IMR-90 (cell line): Measurements from ENCODE around the gene NUP93. TPM values are rescaled to one million over a fixed set of nuclear protein-coding genes. Genes with fewer than 3 reads are reported as not detected.

ENCODE experiments used
- ATAC-seq: fragments of 200-7000 bp; cut with Tn5 transposase; 2 replicates; pipeline ENCODE4 v1.9.1; 2020; ENCODE audit warnings: low read depth, mild to moderate bottlenecking, moderate library complexity
- BruUV-seq: library from RNA; stranded (reverse); fragments of 400-500 nt; replicated peaks from 2 replicates; lab custom pipeline; 2021; lab: Mats Ljungman, UMichigan
- CTCF ChIA-PET: fragments of 300-600 bp; formaldehyde crosslinking; extraction: SDS; loops from one replicate; lab custom pipeline; 2021; ENCODE audit warnings: antibody characterized with exemption; lab: Yijun Ruan, JAX
- POLR2A ChIA-PET: fragments of 300-600 bp; sonication (Branson Sonifier 250); formaldehyde crosslinking; loops from one replicate; lab custom pipeline; 2022; ENCODE audit warnings: antibody characterized with exemption; ENCODE audit not compliant: unreplicated experiment; lab: Charles Lee
- DNase-seq: peaks from one replicate; pipeline ENCODE4 v3.0.0; 2013
- H2AFZ ChIP-seq: replicated peaks from 2 replicates; pipeline ENCODE3; 2013; ENCODE audit warnings: low read length, mild to moderate bottlenecking; ENCODE audit not compliant: poor library complexity
- H2AK5ac ChIP-seq: 2 replicates; pipeline ENCODE4 v1.6.1; 2013; ENCODE audit warnings: low read depth, low read length, inconsistent platforms
- H2AK9ac ChIP-seq: replicated peaks from 2 replicates; pipeline ENCODE3; 2013; ENCODE audit warnings: mild to moderate bottlenecking, low read depth, low read length, moderate library complexity; ENCODE audit not compliant: poor library complexity
- H2BK120ac ChIP-seq: 2 replicates; pipeline ENCODE4 v1.6.1; 2013; ENCODE audit warnings: low read depth, low read length, inconsistent platforms
- H2BK15ac ChIP-seq: 3 replicates; pipeline ENCODE4 v1.6.1; 2013; ENCODE audit warnings: low read depth, low read length, inconsistent platforms
- H2BK20ac ChIP-seq: 2 replicates; pipeline ENCODE4 v1.6.1; 2013; ENCODE audit warnings: low read depth, mild to moderate bottlenecking, inconsistent platforms, low read length, moderate library complexity
- H2BK5ac ChIP-seq: 2 replicates; pipeline ENCODE4 v1.6.1; 2013; ENCODE audit warnings: mild to moderate bottlenecking, low read depth, low read length, inconsistent platforms; ENCODE audit not compliant: poor library complexity, severe bottlenecking
- H3K14ac ChIP-seq: replicated peaks from 2 replicates; pipeline ENCODE4 v1.6.1; 2013; ENCODE audit warnings: low read depth, low read length, inconsistent platforms
- H3K18ac ChIP-seq: 2 replicates; pipeline ENCODE4 v1.6.1; 2013; ENCODE audit warnings: low read depth, low read length, control low read depth
- H3K23ac ChIP-seq: 2 replicates; pipeline ENCODE4 v1.6.1; 2013; ENCODE audit warnings: low read depth, low read length, inconsistent platforms
- H3K27ac ChIP-seq: 2 replicates; pipeline ENCODE4 v1.5.1; 2013; ENCODE audit warnings: mild to moderate bottlenecking, control low read depth, low read length; ENCODE audit not compliant: insufficient read depth
- H3K27me3 ChIP-seq: 2 replicates; pipeline ENCODE4 v1.6.1; 2013; ENCODE audit warnings: low read length; ENCODE audit not compliant: control insufficient read depth, insufficient read depth
- H3K36me3 ChIP-seq: 2 replicates; pipeline ENCODE4 v1.6.1; 2013; ENCODE audit warnings: low read length, mixed read lengths; ENCODE audit not compliant: control insufficient read depth, insufficient read depth
- H3K4ac ChIP-seq: 2 replicates; pipeline ENCODE4 v1.6.1; 2013; ENCODE audit warnings: low read depth, low read length, inconsistent platforms
- H3K4me1 ChIP-seq: 2 replicates; pipeline ENCODE4 v1.6.1; 2013; ENCODE audit warnings: low read length, mixed read lengths; ENCODE audit not compliant: control insufficient read depth, insufficient read depth
- H3K4me2 ChIP-seq: 2 replicates; pipeline ENCODE4 v1.6.1; 2013; ENCODE audit warnings: low read depth, mild to moderate bottlenecking, control low read depth, low read length, moderate library complexity
- H3K4me3 ChIP-seq: 2 replicates; pipeline ENCODE4 v1.5.1; 2013; ENCODE audit warnings: low read depth, mild to moderate bottlenecking, control low read depth, low read length, moderate library complexity; ENCODE audit not compliant: insufficient read depth
- H3K56ac ChIP-seq: 2 replicates; pipeline ENCODE4 v1.6.1; 2013; ENCODE audit warnings: low read length, inconsistent platforms; ENCODE audit not compliant: insufficient read depth; ENCODE audit errors: extremely low read depth
- H3K79me1 ChIP-seq, 2 experiments: 2 replicates each; pipeline ENCODE4 v1.6.1; 2013; ENCODE audit warnings: low read length in 2 of 2, inconsistent platforms in 1 of 2, low read depth in 1 of 2
- H3K9ac ChIP-seq: 2 replicates; pipeline ENCODE4 v1.6.1; 2013; ENCODE audit warnings: low read depth, low read length, control low read depth
- H3K9me1 ChIP-seq: 2 replicates; pipeline ENCODE4 v1.6.1; 2013; ENCODE audit warnings: low read length, inconsistent platforms; ENCODE audit not compliant: insufficient read depth
- H3K9me3 ChIP-seq: 2 replicates; pipeline ENCODE4 v1.6.1; 2013; ENCODE audit warnings: low read length; ENCODE audit not compliant: control insufficient read depth, insufficient read depth
- H4K20me1 ChIP-seq: 2 replicates; pipeline ENCODE4 v1.6.1; 2013; ENCODE audit warnings: low read length, inconsistent platforms; ENCODE audit not compliant: insufficient read depth
- H4K5ac ChIP-seq: 2 replicates; pipeline ENCODE4 v1.6.1; 2013; ENCODE audit warnings: mild to moderate bottlenecking, low read depth, low read length, control low read depth
- H4K8ac ChIP-seq, 2 experiments: 2 replicates each; pipeline ENCODE4 v1.6.1; 2013; ENCODE audit warnings: low read depth in 2 of 2, low read length in 2 of 2, control low read depth in 1 of 2, inconsistent platforms in 1 of 2
- H4K91ac ChIP-seq: 2 replicates; pipeline ENCODE4 v1.6.1; 2013; ENCODE audit warnings: low read depth, low read length, inconsistent platforms; ENCODE audit not compliant: insufficient read depth
- CEBPB ChIP-seq: IDR thresholded peaks from 2 replicates; pipeline ENCODE4 v1.6.1; 2012; ENCODE audit warnings: low read depth, low read length, improper control_type of control experiment
- MAZ ChIP-seq: IDR thresholded peaks from 2 replicates; pipeline ENCODE4 v1.6.1; 2012; ENCODE audit warnings: low read depth, mild to moderate bottlenecking, low read length, improper control_type of control experiment, moderate library complexity, borderline replicate concordance
- NFE2L2 ChIP-seq: fragments of 150-350 bp; IDR thresholded peaks from 2 replicates; pipeline ENCODE4 v1.6.1; 2016; ENCODE audit warnings: low read depth, mild to moderate bottlenecking, low read length
- RAD21 ChIP-seq: IDR thresholded peaks from 2 replicates; pipeline ENCODE4 v1.6.1; 2012; ENCODE audit warnings: low read length, improper control_type of control experiment
- RCOR1 ChIP-seq: IDR thresholded peaks from 2 replicates; pipeline ENCODE4 v1.6.1; 2012; ENCODE audit warnings: mild to moderate bottlenecking, low read length, improper control_type of control experiment; ENCODE audit not compliant: insufficient replicate concordance
- RFX5 ChIP-seq: IDR thresholded peaks from 2 replicates; pipeline ENCODE4 v1.8.0; 2012; ENCODE audit warnings: low read depth, mild to moderate bottlenecking, low read length, moderate library complexity
- SMC3 ChIP-seq: fragments of 150-350 bp; IDR thresholded peaks from 2 replicates; pipeline ENCODE4 v1.6.1; 2016; ENCODE audit warnings: low read depth, mild to moderate bottlenecking, antibody characterized with exemption, low read length, moderate library complexity
- WGBS, 2 experiments: methylation state at CpG; one replicate each; pipeline versions ENCODE4 v1.1.5 to v1.1.7; 2013; ENCODE audit warnings: missing lambda C conversion rate in 2 of 2; ENCODE audit not compliant: insufficient read length in 1 of 2; ENCODE audit errors: extremely low coverage in 2 of 2; 5-methylcytosine and 5-hydroxymethylcytosine counted together
- dilution Hi-C: fragments of 300-500 bp; cut with HindIII; formaldehyde crosslinking; loops from one replicate; pipeline ENCODE4 v1.14.3; 2018; ENCODE audit warnings: low sequenced_read_pairs; ENCODE audit not compliant: unreplicated experiment
- in situ Hi-C: fragments of 300-500 bp; cut with MboI; formaldehyde crosslinking; loops from 3 replicates; pipeline ENCODE4 v1.14.3; 2019; ENCODE audit warnings: low sequenced_read_pairs, inconsistent platforms, mixed read lengths
- intact Hi-C: fragments of 100-400 bp; cut with micrococcal nuclease; formaldehyde crosslinking; loops from 2 replicates; pipeline ENCODE4 v1.10.0; 2022
- polyA plus RNA-seq, 3 experiments: library from polyadenylated mRNA; depleted of rRNA; stranded (reverse); fragments of >200 nt; gene quantifications; 2 replicates each; pipeline ENCODE4 v1.2.3, GENCODE V29; 2012; ENCODE audit warnings: low replicate concordance in 1 of 3
- total RNA-seq: library from RNA; depleted of rRNA; stranded (reverse); fragments of >200 nt; gene quantifications from 2 replicates; pipeline ENCODE4 v1.2.3, GENCODE V29; 2012
- TF ChIP-seq, protein P1 (sequence below): conservative IDR thresholded peaks from 2 replicates; pipeline ENCODE4 v1.5.1; 2012; ENCODE audit warnings: mild to moderate bottlenecking, low read depth, low read length, improper control_type of control experiment
- TF ChIP-seq, protein P2 (sequence below): fragments of 150-350 bp; IDR thresholded peaks from 2 replicates; pipeline ENCODE4 v1.6.1; 2017; ENCODE audit warnings: mild to moderate bottlenecking, antibody characterized with exemption, low read length, low read depth

NUP93 gene
- total and polyA plus RNA-seq, 2 of the 4 experiments (the other 2 are of a cell fraction), result 54.6 to 72.6 TPM

DNA sequence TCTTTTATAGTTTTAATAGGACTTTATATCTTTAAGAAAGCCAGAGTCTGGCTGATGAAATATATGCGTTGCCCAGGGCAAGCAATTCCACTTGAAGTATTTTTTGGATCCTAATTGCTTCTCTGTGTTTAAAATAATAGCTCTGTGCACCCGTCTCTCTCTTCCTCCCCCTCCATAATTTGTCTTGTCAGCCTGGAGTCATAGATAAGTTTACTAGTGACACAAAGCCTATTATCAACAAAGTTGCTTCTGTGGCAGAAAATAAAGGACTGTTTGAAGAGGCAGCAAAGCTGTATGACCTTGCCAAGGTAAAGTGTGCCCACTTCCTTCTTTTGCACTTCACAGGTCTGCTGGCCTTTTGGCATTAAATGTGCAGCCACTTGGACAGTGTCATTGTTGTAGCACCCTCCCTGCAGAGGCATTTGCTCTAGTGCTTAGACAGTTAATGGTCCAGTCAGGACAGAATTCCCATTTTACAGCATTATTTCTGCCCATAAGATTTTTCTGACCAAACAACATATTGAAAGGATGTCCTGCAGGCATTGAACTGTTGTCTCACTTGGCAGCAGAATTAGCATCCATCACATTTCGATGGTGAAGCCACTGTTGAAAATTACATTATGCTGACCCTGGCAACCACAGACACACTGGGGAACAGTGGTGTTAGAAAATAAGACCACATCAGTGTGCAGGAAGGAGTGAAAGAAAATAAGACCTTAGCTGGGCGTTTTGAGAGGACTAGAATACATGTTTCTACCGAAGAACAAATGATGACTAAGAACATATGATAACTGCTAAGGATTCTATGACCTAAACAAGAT is 106.7 kb downstream of the NUP93 start:
- H3K23ac ChIP-seq, result peak overlapping the region; percentile 33; the same call in 1 of the 2 replicates

More for the DNA sequence above, 106.7 kb downstream of the NUP93 start:
- no CpG with 5 or more reads among the region's 5 CpGs for WGBS, 2 experiments
- ATAC-seq, result no peak
- Histone ChIP-seq H4K20me1 (no peaks in the 10 kb centered on the region), H3K79me1 (no peaks in the 10 kb centered on the region), H3K4me3 (no peak overlapping the region), H2BK5ac (no peak overlapping the region), H2BK20ac (no peak overlapping the region), H2AK9ac (no peak overlapping the region), H2AK5ac (no peak overlapping the region), H3K56ac (no peak overlapping the region), H3K4me1 (peaks cover 2% of the 10 kb centered on the region; the same call in 1 of the 2 replicates), H3K9ac (no peak overlapping the region), H3K9me1 (peaks cover 14% of the 10 kb centered on the region; the same call in 1 of the 2 replicates), H2BK120ac (no peak overlapping the region; the same call in 1 of the 2 replicates), H3K14ac (0 out of 2 replicates have a peak overlapping the region, but pooled peaks have one; percentile 15), H3K18ac (no peak overlapping the region), H2AFZ (no peak overlapping the region), H3K4ac (no peak overlapping the region), H3K9me3 (no peaks in the 10 kb centered on the region), H2BK15ac (no peak overlapping the region), H3K4me2 (no peak overlapping the region), H3K27me3 (no peaks in the 10 kb centered on the region), H4K5ac (no peak overlapping the region), H3K27ac (no peak overlapping the region), H4K91ac (no peak overlapping the region), H3K36me3 (peaks cover 35% of the 10 kb centered on the region), H4K8ac (no peak overlapping the region)
- TF ChIP-seq, protein P1, sequence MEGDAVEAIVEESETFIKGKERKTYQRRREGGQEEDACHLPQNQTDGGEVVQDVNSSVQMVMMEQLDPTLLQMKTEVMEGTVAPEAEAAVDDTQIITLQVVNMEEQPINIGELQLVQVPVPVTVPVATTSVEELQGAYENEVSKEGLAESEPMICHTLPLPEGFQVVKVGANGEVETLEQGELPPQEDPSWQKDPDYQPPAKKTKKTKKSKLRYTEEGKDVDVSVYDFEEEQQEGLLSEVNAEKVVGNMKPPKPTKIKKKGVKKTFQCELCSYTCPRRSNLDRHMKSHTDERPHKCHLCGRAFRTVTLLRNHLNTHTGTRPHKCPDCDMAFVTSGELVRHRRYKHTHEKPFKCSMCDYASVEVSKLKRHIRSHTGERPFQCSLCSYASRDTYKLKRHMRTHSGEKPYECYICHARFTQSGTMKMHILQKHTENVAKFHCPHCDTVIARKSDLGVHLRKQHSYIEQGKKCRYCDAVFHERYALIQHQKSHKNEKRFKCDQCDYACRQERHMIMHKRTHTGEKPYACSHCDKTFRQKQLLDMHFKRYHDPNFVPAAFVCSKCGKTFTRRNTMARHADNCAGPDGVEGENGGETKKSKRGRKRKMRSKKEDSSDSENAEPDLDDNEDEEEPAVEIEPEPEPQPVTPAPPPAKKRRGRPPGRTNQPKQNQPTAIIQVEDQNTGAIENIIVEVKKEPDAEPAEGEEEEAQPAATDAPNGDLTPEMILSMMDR, result no peak
- TF ChIP-seq NFE2L2 (no peak), SMC3 (no peak), MAZ (no peak), RCOR1 (no peak), RFX5 (no peak), CEBPB (no peak), RAD21 (no peak)
- TF ChIP-seq, protein P2, sequence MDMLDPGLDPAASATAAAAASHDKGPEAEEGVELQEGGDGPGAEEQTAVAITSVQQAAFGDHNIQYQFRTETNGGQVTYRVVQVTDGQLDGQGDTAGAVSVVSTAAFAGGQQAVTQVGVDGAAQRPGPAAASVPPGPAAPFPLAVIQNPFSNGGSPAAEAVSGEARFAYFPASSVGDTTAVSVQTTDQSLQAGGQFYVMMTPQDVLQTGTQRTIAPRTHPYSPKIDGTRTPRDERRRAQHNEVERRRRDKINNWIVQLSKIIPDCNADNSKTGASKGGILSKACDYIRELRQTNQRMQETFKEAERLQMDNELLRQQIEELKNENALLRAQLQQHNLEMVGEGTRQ, result no peak
- in situ Hi-C loops, result no loop called here
- ChIA-PET CTCF (no interaction called here), POLR2A (no interaction called here)
- BruUV-seq, result no TSS peak
- no peak for DNase-seq
- intact Hi-C loops, result loop anchor here (1.0 kb wide), 1 partner anchor 9 kb away; no protein-coding TSS in a partner anchor
- dilution Hi-C loops, result no loop called here
